ENCODE measurements around the gene GPR162.

Gene GPR162

DNA sequence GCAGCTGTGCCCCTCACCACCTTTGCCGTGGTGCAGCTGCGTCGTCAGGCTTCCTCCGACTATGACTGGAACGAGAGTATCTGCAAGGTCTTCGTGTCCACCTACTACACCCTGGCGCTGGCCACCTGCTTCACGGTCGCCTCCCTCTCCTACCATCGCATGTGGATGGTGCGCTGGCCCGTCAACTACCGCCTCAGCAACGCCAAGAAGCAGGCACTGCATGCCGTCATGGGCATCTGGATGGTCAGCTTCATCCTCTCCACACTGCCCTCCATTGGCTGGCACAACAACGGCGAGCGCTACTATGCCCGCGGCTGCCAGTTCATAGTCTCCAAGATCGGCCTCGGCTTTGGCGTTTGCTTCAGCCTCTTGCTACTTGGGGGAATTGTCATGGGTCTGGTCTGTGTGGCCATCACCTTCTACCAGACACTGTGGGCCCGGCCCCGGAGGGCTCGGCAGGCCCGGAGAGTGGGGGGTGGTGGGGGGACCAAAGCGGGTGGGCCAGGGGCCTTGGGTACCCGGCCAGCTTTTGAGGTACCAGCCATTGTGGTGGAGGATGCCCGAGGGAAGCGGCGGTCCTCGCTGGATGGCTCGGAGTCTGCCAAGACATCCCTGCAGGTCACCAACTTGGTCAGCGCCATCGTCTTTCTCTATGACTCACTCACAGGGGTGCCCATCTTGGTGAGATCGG is 2.6 kb downstream of the GPR162 start:
- TF ChIP-seq GATA2 (IDR thresholded peaks at IDR 0.05; ENCODE audit: low read depth, low read length) (no peak), GATA3 (IDR thresholded peaks at IDR 0.05; ENCODE audit: low read depth, low read length) (no peak)

DNA sequence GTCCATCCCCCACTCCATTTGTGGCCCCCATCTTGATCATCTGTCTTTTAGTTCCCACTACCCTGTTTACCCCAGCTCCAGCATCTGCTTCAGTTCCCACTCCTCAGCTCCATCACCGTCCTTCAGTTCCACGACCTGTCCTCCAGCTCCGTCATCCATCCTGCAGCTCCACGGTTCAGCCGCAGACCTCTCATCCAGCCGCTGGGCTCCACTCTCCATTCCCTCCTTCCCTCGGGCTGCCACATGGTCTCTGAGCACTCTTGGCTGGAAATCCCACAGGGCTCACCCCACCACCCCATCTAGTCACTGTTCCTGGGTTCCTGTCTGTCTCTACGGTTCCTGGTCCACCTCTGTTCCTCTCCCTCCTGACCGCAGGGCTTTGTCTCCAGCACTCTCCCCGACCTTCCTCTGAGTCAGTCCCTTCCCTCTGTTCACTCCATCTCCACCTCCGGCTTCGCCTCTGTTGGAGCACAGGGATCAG is 3.3 kb downstream of the GPR162 start:
- TF ChIP-seq GATA3 (IDR thresholded peaks at IDR 0.05; ENCODE audit: low read depth, low read length): no peak
- TF ChIP-seq GATA2 (IDR thresholded peaks at IDR 0.05; ENCODE audit: low read depth, low read length): no peak

DNA sequence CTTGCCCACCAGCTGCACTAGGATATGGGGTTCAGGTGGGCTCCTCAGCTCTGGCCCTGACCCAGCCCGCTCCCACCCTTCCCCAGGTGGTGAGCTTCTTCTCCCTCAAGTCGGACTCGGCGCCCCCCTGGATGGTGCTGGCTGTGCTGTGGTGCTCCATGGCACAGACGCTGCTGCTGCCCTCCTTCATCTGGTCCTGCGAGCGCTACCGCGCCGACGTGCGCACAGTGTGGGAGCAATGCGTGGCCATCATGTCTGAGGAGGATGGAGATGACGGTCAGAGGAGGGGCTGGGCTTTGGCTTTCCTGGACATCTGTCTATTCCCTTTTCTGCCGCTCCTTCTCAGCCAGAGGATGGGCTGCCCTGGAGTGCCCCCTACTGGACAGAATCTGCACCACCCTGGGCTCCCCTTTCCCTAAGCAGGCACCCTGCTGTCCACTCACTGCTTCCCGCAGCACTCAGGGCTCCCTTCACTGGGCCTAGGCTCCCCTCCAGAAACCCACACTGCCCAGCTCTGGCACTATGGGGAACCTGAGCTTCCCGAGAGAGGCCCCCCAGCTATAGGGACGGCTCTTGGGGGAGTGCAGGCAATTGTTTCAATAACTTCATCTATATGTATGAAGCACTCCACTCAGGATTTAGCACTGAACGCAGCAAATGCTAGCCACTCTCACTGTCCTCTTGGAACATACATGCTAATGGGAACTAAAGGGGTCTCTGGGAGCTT is 3.9 kb downstream of the GPR162 start:
- no peak for TF ChIP-seq GATA3 (IDR thresholded peaks at IDR 0.05; ENCODE audit: low read depth, low read length)
- TF ChIP-seq GATA2 (IDR thresholded peaks at IDR 0.05; ENCODE audit: low read depth, low read length): no peak

DNA sequence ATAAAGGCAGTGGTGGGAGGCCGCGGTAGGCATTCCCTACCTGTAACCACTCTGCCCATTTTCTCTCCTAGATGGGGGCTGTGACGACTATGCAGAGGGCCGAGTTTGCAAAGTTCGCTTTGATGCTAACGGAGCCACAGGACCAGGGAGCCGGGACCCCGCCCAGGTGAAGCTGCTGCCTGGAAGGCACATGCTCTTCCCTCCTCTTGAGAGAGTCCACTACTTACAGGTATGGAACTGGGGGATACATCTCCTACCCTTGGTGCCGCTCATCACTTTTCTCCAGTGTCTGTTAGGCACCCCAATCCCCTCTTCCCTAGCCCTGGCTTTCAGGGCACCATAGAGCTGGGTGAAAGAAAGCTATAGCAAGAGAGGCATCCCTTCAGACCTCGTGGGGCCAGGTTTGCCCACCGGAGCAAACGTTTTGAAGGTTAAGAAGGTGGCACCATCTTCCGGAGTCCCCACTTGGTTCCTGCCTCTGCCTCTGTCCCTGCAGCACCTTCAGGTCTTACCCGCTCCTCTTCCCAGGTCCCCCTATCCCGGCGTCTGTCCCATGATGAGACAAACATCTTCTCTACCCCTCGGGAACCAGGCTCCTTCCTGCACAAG is 4.6 kb downstream of the GPR162 start:
- no peak for TF ChIP-seq GATA2 (IDR thresholded peaks at IDR 0.05; ENCODE audit: low read depth, low read length)
- TF ChIP-seq GATA3 (IDR thresholded peaks at IDR 0.05; ENCODE audit: low read depth, low read length): no peak

DNA sequence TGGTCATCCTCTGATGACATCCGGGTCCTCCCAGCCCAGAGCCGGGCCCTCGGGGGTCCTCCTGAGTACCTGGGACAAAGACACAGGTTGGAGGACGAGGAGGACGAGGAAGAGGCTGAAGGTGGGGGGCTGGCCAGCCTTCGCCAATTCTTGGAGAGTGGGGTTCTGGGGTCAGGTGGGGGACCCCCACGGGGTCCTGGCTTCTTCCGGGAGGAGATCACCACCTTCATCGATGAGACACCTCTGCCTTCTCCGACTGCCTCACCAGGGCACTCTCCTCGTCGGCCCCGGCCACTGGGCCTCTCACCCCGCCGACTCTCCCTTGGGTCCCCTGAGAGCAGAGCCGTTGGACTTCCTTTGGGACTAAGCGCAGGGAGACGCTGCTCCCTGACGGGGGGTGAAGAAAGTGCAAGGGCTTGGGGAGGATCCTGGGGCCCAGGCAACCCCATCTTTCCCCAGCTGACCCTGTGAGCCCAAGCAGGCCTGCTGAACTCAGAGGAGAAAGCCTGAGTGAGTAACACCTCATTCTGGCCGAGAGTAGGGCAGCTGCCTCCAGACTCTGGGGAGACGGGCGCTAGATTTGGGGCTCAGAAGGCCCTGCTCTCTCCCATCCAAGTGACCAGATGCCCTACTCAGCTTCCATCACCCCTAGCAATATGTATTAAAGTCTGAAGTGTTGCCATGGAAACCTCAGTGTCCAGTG is 5.3 kb downstream of the GPR162 start:
- TF ChIP-seq GATA3 (IDR thresholded peaks at IDR 0.05; ENCODE audit: low read depth, low read length) (no peak), GATA2 (IDR thresholded peaks at IDR 0.05; ENCODE audit: low read depth, low read length) (no peak)

DNA sequence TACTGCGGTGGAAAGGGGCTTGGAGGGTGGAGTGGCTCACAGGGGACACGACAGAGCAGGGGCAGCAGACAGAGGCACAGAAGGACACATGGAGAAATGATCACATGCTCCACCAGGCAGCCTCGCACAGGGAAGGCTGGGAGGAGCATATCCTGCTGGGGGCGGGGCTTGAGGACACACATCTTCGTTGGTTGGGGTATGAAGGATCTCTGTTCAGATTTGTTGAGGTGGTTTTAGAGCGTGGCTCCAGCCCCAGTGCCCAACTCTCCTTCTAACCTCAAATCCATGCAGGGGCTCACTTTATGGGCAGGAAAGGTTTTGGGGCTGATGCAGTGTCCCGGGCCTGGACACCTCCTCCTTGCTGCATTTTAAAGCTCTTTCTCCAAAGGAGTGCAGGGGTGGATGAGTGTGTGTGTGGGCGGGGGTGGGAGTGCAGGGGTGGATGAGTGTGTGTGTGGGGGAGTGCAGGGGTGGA is 5.9 kb downstream of the GPR162 start:
- TF ChIP-seq GATA3 (IDR thresholded peaks at IDR 0.05; ENCODE audit: low read depth, low read length) (no peak), GATA2 (IDR thresholded peaks at IDR 0.05; ENCODE audit: low read depth, low read length) (no peak)

DNA sequence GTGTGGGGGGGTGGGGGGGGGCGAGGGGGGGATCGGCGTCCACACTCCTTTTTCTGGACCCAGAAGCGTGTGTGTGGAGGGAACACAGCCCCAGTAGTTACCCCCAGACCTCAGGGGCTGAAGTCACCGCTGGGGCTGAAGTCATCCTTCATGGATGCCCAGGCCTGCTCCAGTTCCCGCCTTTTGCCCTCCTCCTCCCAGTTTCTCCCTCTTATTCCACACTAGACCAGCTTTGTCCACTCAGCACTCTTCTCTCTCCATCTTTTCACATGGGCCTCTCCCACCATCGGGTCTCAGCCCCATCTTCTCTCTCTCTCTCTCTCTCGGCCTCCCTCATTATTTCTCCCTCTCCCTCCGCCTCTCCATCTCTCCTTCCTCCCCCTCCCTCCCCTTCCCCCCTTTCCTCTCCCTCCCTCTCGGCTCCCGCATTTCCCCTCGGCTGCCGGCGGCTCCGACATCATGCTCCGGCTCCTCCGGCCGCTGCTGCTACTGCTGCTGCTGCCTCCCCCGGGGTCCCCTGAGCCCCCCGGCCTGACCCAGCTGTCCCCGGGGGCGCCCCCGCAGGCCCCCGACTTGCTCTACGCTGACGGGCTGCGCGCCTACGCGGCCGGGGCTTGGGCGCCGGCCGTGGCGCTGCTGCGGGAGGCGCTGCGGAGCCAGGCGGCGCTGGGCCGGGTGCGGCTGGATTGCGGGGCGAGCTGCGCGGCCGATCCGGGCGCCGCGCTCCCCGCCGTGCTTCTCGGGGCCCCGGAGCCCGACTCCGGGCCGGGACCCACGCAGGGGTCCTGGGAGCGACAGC is 6.6 kb downstream of the GPR162 start, which contains the start of gene P3H3:
TSS of gene P3H3 (plus strand) at position 426 of the 799 bp plus-strand sequence. CDS start at position 460, 34 bp downstream.
- TF ChIP-seq GATA3 (IDR thresholded peaks at IDR 0.05; ENCODE audit: low read depth, low read length) (no peak), GATA2 (IDR thresholded peaks at IDR 0.05; ENCODE audit: low read depth, low read length) (no peak)

DNA sequence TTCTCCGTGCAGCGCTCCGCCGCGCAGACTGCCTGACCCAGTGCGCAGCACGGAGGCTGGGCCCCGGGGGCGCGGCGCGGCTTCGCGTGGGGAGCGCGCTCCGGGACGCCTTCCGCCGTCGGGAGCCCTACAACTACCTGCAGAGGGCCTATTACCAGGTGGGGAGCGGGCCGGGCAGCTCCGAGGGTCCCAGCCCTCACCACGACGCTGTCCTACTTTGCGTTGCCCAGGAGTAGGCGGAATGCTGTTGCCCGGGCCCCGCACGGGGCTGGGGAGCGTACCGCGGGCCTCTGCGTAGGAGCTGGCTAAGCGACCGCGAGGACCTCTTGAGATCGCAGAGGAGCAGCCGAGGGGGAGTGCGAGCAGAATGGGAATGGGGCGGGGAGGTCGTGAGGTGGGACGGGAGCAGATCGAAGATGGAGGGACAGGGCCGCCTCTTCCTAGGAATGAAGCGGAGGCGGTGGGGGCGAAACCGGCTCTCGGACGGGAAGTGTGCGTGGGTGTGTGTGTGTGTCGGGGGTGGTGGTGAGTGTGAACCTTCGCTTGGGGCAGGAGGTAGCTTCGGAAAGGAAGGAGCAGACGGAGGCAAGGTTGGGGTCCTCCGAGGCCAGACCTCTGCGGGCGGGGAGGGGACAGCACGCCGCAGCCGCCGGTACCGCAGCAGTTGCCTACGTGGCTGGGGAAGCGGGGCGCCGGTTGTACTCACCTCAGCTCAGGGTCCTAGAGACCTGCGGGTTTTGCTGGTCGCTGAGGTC is 7.3 kb downstream of the GPR162 start:
- TF ChIP-seq GATA3 (IDR thresholded peaks at IDR 0.05; ENCODE audit: low read depth, low read length) (no peak), GATA2 (IDR thresholded peaks at IDR 0.05; ENCODE audit: low read depth, low read length) (no peak)

DNA sequence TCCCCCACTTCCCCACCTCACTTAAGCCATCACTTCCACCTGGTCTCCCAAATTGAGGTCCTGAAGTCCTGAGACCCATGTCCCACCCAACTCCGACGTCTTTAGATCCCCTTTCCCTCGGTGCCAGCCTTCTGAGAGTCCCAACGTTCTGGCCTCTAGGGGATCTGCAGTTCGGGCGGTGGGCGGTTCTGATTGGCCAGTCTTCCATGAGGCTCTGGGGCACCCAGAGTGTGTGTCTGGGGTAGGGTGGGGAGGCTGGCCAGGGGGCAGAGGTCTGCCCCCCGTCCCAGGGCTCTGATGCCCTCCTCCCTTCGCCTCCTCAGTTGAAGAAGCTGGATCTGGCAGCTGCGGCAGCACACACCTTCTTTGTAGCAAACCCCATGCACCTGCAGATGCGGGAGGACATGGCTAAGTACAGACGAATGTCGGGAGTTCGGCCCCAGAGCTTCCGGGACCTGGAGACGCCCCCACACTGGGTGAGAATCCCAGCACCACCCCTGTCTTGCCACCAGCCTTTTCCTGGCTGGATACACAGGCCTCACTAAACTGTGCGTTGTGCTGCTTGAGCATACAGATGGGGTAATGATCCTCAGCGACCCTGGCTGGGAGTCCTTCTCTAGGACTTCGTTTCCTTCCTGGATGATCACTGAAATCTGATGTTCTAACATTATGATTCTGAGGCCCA is 8.1 kb downstream of the GPR162 start:
- TF ChIP-seq GATA2 (IDR thresholded peaks at IDR 0.05; ENCODE audit: low read depth, low read length) (no peak), GATA3 (IDR thresholded peaks at IDR 0.05; ENCODE audit: low read depth, low read length) (no peak)

DNA sequence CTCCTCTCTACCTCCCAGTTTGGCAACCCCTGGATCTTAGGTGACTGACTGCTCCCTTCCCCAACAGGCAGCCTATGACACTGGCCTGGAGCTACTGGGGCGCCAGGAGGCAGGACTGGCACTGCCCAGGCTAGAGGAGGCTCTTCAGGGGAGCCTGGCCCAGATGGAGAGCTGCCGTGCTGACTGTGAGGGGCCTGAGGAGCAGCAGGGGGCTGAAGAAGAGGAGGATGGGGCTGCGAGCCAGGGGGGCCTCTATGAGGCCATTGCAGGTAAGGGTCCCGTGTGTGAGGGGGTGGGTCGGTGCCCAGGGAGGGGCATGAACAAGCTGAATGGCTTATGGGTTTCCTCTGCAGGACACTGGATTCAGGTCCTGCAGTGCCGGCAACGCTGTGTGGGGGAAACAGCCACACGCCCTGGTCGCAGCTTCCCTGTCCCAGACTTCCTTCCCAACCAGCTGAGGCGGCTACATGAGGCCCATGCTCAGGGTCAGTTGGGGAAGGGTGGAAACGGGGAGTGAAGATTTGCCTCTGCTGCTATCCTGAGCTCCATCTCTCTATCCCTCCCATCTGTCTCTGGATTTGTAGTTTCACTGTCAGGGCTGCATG is 8.8 kb downstream of the GPR162 start:
- TF ChIP-seq GATA2 (IDR thresholded peaks at IDR 0.05; ENCODE audit: low read depth, low read length) (no peak), GATA3 (IDR thresholded peaks at IDR 0.05; ENCODE audit: low read depth, low read length) (no peak)

DNA sequence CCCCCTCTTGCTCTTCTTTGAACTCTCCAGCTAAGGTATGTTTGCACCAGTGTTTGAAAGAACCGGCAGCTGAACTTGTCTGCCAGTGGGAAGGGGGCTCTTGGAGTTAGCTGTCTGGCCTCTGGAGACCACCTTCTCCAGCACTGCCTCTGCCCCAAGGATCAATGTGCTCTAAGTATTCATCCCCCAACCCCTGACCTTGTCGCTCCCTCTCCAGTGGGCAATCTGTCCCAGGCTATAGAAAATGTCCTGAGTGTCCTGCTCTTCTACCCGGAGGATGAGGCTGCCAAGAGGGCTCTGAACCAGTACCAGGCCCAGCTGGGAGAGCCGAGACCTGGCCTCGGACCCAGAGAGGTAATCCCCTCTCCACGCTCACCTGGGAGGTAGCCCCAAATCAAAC is 9.4 kb downstream of the GPR162 start:
- TF ChIP-seq GATA2 (IDR thresholded peaks at IDR 0.05; ENCODE audit: low read depth, low read length): no peak

All from SH-SY5Y (cell line).